H9 (cell line): ENCODE data around the gene ARCN1. TPM values are rescaled to one million over a fixed set of nuclear protein-coding genes. Genes with fewer than 3 reads are reported as not detected.

Source experiments
- DNase-seq: peaks from one replicate; pipeline ENCODE4 v3.0.0-alpha.2; 2017
- H2AFZ ChIP-seq: one replicate; pipeline ENCODE4 v1.6.1; 2013; ENCODE audit warnings: mild to moderate bottlenecking, low read length, control low read depth, moderate library complexity
- H2AK5ac ChIP-seq: 2 replicates; pipeline ENCODE4 v1.6.1; 2013; ENCODE audit warnings: low read length, control low read depth, mixed read lengths; ENCODE audit not compliant: insufficient read length
- H2BK120ac ChIP-seq: one replicate; pipeline ENCODE4 v1.6.1; 2013; ENCODE audit warnings: low read depth, mild to moderate bottlenecking, low read length, control low read depth, inconsistent platforms; ENCODE audit not compliant: poor library complexity, severe bottlenecking
- H2BK12ac ChIP-seq: 2 replicates; pipeline ENCODE4 v1.6.1; 2013; ENCODE audit warnings: low read length, control low read depth, mixed read lengths, low read depth; ENCODE audit not compliant: insufficient read length
- H2BK15ac ChIP-seq: 2 replicates; pipeline ENCODE4 v1.6.1; 2013; ENCODE audit warnings: low read depth, low read length, control low read depth
- H2BK20ac ChIP-seq: one replicate; pipeline ENCODE4 v1.6.1; 2013; ENCODE audit warnings: low read depth, mild to moderate bottlenecking, low read length, control low read depth, inconsistent platforms; ENCODE audit not compliant: poor library complexity, severe bottlenecking
- H2BK5ac ChIP-seq: 2 replicates; pipeline ENCODE4 v1.6.1; 2013; ENCODE audit warnings: low read length, control low read depth, mixed read lengths; ENCODE audit not compliant: insufficient read length
- H3K14ac ChIP-seq: 2 replicates; pipeline ENCODE4 v1.6.1; 2013; ENCODE audit warnings: low read length, control low read depth; ENCODE audit not compliant: insufficient read depth
- H3K18ac ChIP-seq: 2 replicates; pipeline ENCODE4 v1.6.1; 2013; ENCODE audit warnings: low read depth, mild to moderate bottlenecking, mixed read lengths, low read length, control low read depth; ENCODE audit not compliant: insufficient read length
- H3K23ac ChIP-seq: 2 replicates; pipeline ENCODE4 v1.6.1; 2013; ENCODE audit warnings: low read length, control low read depth, mixed read lengths, low read depth; ENCODE audit not compliant: insufficient read length
- H3K23me2 ChIP-seq: 2 replicates; pipeline ENCODE4 v1.6.1; 2013; ENCODE audit warnings: low read depth, mild to moderate bottlenecking, mixed read lengths, low read length, control low read depth; ENCODE audit not compliant: insufficient read length, poor library complexity, severe bottlenecking
- H3K27ac ChIP-seq: 2 replicates; pipeline ENCODE4 v1.5.1; 2013; ENCODE audit warnings: low read length, control low read depth, mixed read lengths, low read depth; ENCODE audit not compliant: insufficient read length
- H3K27me3 ChIP-seq: 2 replicates; pipeline ENCODE4 v1.6.1; 2013; ENCODE audit warnings: low read length, control low read depth, inconsistent platforms; ENCODE audit not compliant: insufficient read depth
- H3K4ac ChIP-seq: 2 replicates; pipeline ENCODE4 v1.6.1; 2013; ENCODE audit warnings: low read depth, mild to moderate bottlenecking, control low read depth, inconsistent platforms, low read length, moderate library complexity
- H3K4me1 ChIP-seq: 2 replicates; pipeline ENCODE4 v1.6.1; 2013; ENCODE audit warnings: low read length, control low read depth, inconsistent platforms; ENCODE audit not compliant: insufficient read depth
- H3K4me2 ChIP-seq: 2 replicates; pipeline ENCODE4 v1.6.1; 2013; ENCODE audit warnings: low read length, control low read depth, mixed read lengths; ENCODE audit not compliant: insufficient read length, insufficient read depth
- H3K56ac ChIP-seq: 2 replicates; pipeline ENCODE4 v1.6.1; 2013; ENCODE audit warnings: low read depth, mild to moderate bottlenecking, mixed read lengths, low read length, control low read depth; ENCODE audit not compliant: insufficient read length
- H3K79me1 ChIP-seq: 2 replicates; pipeline ENCODE4 v1.6.1; 2013; ENCODE audit warnings: low read depth, mild to moderate bottlenecking, moderate library complexity, low read length, control low read depth, inconsistent platforms; ENCODE audit not compliant: insufficient read depth, poor library complexity, severe bottlenecking
- H3K79me2 ChIP-seq: 2 replicates; pipeline ENCODE4 v1.6.1; 2013; ENCODE audit warnings: low read length, control low read depth, inconsistent platforms; ENCODE audit not compliant: insufficient read depth
- H3K9ac ChIP-seq: 2 replicates; pipeline ENCODE4 v1.6.1; 2013; ENCODE audit warnings: low read length, control low read depth, mixed read lengths; ENCODE audit not compliant: insufficient read length; ENCODE audit errors: extremely low read depth
- H3K9me3 ChIP-seq: one replicate; pipeline ENCODE4 v1.6.1; 2013; ENCODE audit warnings: low read depth, low read length, inconsistent platforms; ENCODE audit not compliant: control insufficient read depth
- H3T11ph ChIP-seq: one replicate; pipeline ENCODE4 v1.6.1; 2013; ENCODE audit warnings: mild to moderate bottlenecking, low read length, control low read depth, inconsistent platforms
- H4K20me1 ChIP-seq: one replicate; pipeline ENCODE4 v1.6.1; 2013; ENCODE audit not compliant: control insufficient read depth, insufficient read length, insufficient read depth
- H4K5ac ChIP-seq: 2 replicates; pipeline ENCODE4 v1.6.1; 2013; ENCODE audit warnings: low read depth, mild to moderate bottlenecking, mixed read lengths, low read length, control low read depth; ENCODE audit not compliant: insufficient read length
- H4K8ac ChIP-seq: replicated peaks from 2 replicates; pipeline ENCODE4 v1.6.1; 2013; ENCODE audit warnings: low read length, control low read depth, mixed read lengths, low read depth; ENCODE audit not compliant: insufficient read length
- H4K91ac ChIP-seq: 2 replicates; pipeline ENCODE4 v1.6.1; 2013; ENCODE audit warnings: low read depth, mild to moderate bottlenecking, moderate library complexity, mixed read lengths, low read length, control low read depth; ENCODE audit not compliant: insufficient read length
- H3K27ac Mint-ChIP-seq, 3 experiments: 2 replicates in 2 of 3; 3 replicates in 1 of 3; pipeline ENCODE4 v1.8.0; 2020 to 2021; ENCODE audit warnings: mixed read lengths in 3 of 3, mild to moderate bottlenecking in 1 of 3, moderate library complexity in 1 of 3
- H3K27me3 Mint-ChIP-seq: 2 replicates; pipeline ENCODE4 v1.8.0; 2021; ENCODE audit warnings: low read depth, mild to moderate bottlenecking, moderate library complexity, mixed read lengths
- H3K36me3 Mint-ChIP-seq, 3 experiments: 2 replicates in 2 of 3; 3 replicates in 1 of 3; pipeline ENCODE4 v1.8.0; 2020 to 2021; ENCODE audit warnings: low read depth in 3 of 3, mixed read lengths in 3 of 3; ENCODE audit not compliant: insufficient read depth in 1 of 3
- H3K4me1 Mint-ChIP-seq, 2 experiments: 2 replicates each; pipeline ENCODE4 v1.8.0; 2020; ENCODE audit warnings: mixed read lengths in 2 of 2
- H3K4me3 Mint-ChIP-seq, 2 experiments: 2 replicates in 1 of 2; 3 replicates in 1 of 2; pipeline ENCODE4 v1.8.0; 2020 to 2021; ENCODE audit warnings: mild to moderate bottlenecking in 2 of 2, mixed read lengths in 2 of 2, moderate library complexity in 1 of 2
- H3K9me3 Mint-ChIP-seq, 2 experiments: 2 replicates in 1 of 2; 3 replicates in 1 of 2; pipeline ENCODE4 v1.8.0; 2020; ENCODE audit warnings: mild to moderate bottlenecking in 2 of 2, mixed read lengths in 2 of 2, moderate library complexity in 1 of 2
- CTCF ChIP-seq: fragments of 200-600 bp; sonication (generic); conservative IDR thresholded peaks from 3 replicates; pipeline ENCODE4 v1.8.0; 2021; ENCODE audit warnings: antibody characterized with exemption, mild to moderate bottlenecking
- WGBS: extraction: QIAGEN DNeasy Blood & Tissue Kit; methylation state at CpG from one replicate; pipeline ENCODE4 v1.1.7; 2013; ENCODE audit warnings: missing lambda C conversion rate, low lambda C conversion rate, mixed read lengths; ENCODE audit not compliant: insufficient read length; ENCODE audit errors: extremely low coverage; 5-methylcytosine and 5-hydroxymethylcytosine counted together
- total RNA-seq: library from RNA; stranded (reverse); gene quantifications from 2 replicates; pipeline ENCODE4 v1.2.1, GENCODE V29; 2021

ARCN1 gene
- total RNA-seq, 1 experiment from 2014 or later = 152 TPM

GRCh38 chr11:118604566-118604965 lies 32.4 kb downstream of the ARCN1 start:
- H2BK15ac ChIP-seq = no peak overlapping the region
- H2BK120ac ChIP-seq = no peak overlapping the region
- H3K4me1 Mint-ChIP-seq = peaks cover 28 to 36% of the 10 kb centered on the region in 2 experiments
- H3K14ac ChIP-seq = no peak overlapping the region
- H2AFZ ChIP-seq = no peak overlapping the region
- H3K23ac ChIP-seq = no peak overlapping the region
- H4K5ac ChIP-seq = no peak overlapping the region
- H3K27ac Mint-ChIP-seq = no peak overlapping the region
- H3K27me3 ChIP-seq = peaks cover 46% of the 10 kb centered on the region
- H3K79me1 ChIP-seq = no peaks in the 10 kb centered on the region
- H3K18ac ChIP-seq = no peak overlapping the region
- H2AK5ac ChIP-seq = no peak overlapping the region
- no peak for TF ChIP-seq CTCF
- no peak overlapping the region for H2BK20ac ChIP-seq
- H2BK12ac ChIP-seq = no peak overlapping the region
- H4K8ac ChIP-seq = no peak overlapping the region
- no peak overlapping the region for H4K91ac ChIP-seq
- H3K4me2 ChIP-seq = no peak overlapping the region
- no peak overlapping the region for H3K9ac ChIP-seq
- no CpG with 5 or more reads among the region's 3 CpGs for WGBS
- H3K36me3 Mint-ChIP-seq = peaks cover 17 to 28% (median 23%) of the 10 kb centered on the region in 3 experiments; a peak in 6 of 7 replicates
- no peaks in the 10 kb centered on the region for H4K20me1 ChIP-seq
- no peak overlapping the region for H3K4ac ChIP-seq
- H3K79me2 ChIP-seq = no peaks in the 10 kb centered on the region
- peaks cover 0 to 6% of the 10 kb centered on the region in 2 experiments; a peak in 4 of 5 replicates for H3K9me3 Mint-ChIP-seq
- H3K4me1 ChIP-seq = no peaks in the 10 kb centered on the region
- H3K27ac ChIP-seq = no peak overlapping the region
- H3K9me3 ChIP-seq = no peaks in the 10 kb centered on the region
- H3K27me3 Mint-ChIP-seq = peaks cover 67% of the 10 kb centered on the region
- H3T11ph ChIP-seq = no peak overlapping the region
- H3K23me2 ChIP-seq = peaks cover 7% of the 10 kb centered on the region
- no peak overlapping the region for H3K56ac ChIP-seq
- no peak overlapping the region for H2BK5ac ChIP-seq
- H3K4me3 Mint-ChIP-seq = no peak overlapping the region
- DNase-seq = no peak
